Uterus (tissue), 4 donors: ENCODE measurements around the gene BICDL1. TPM values are rescaled to one million over a fixed set of nuclear protein-coding genes. Genes with fewer than 3 reads are reported as not detected.

Experiments
- DNase-seq, 2 donors: peaks; one replicate each; pipeline ENCODE4 v3.0.0-alpha.2; 2019 to 2020
- H3K27ac ChIP-seq, 2 donors: fragments of 200-600 bp; sonication (generic); 1 replicate in 1 of 2; 2 replicates in 1 of 2; pipeline ENCODE4 v1.5.1; 2016 to 2018
- H3K27me3 ChIP-seq, 2 donors: fragments of 200-600 bp; sonication (generic); one replicate each; pipeline ENCODE4 v1.5.1; 2018 to 2019; ENCODE audit warnings: control low read depth in 1 of 2
- H3K36me3 ChIP-seq, 2 donors: fragments of 200-600 bp; sonication (generic); one replicate each; pipeline ENCODE4 v1.5.1; 2019; ENCODE audit warnings: control low read depth in 1 of 2
- H3K4me1 ChIP-seq, 2 donors: fragments of 200-600 bp; sonication (generic); one replicate each; pipeline ENCODE4 v1.5.1; 2018 to 2019; ENCODE audit warnings: control low read depth in 1 of 2
- H3K4me3 ChIP-seq, 2 donors: fragments of 200-600 bp; sonication (generic); 1 replicate in 1 of 2; 2 replicates in 1 of 2; pipeline ENCODE4 v1.5.1; 2018 to 2019; ENCODE audit warnings: mild to moderate bottlenecking in 1 of 2
- H3K9me3 ChIP-seq, 2 donors: fragments of 200-600 bp; sonication (generic); one replicate each; pipeline ENCODE4 v1.5.1; 2019; ENCODE audit warnings: control low read depth in 1 of 2
- CTCF ChIP-seq, 4 experiments: fragments of 200-600 bp in 2 of 4; fragments of 450-650 bp in 2 of 4; sonication (generic) in 2 of 4; IDR thresholded peaks; one replicate each; pipeline ENCODE4 v1.5.1; 2016 to 2019; ENCODE audit warnings: antibody characterized with exemption in 4 of 4, mild to moderate bottlenecking in 2 of 4, moderate library complexity in 1 of 4
- POLR2A ChIP-seq, 2 donors: fragments of 450-650 bp; IDR thresholded peaks; one replicate each; pipeline ENCODE4 v1.6.1; 2016; ENCODE audit warnings: antibody characterized with exemption in 2 of 2, mild to moderate bottlenecking in 1 of 2, moderate library complexity in 1 of 2
- intact Hi-C: fragments of 100-400 bp; cut with DNase I; formaldehyde crosslinking; loops from one replicate; pipeline ENCODE4 v1.15.1; 2023; ENCODE audit warnings: low total_unique reads
- total RNA-seq, 4 donors: library from RNA; depleted of rRNA in 3 of 4; stranded (reverse); fragments of >200 nt in 3 of 4; gene quantifications; one replicate each; pipeline versions ENCODE4 v1.1.0 to v1.2.4, GENCODE V29; 2014 to 2023
- donor health status: DM: yes; HTN: yes; CAD: no.

BICDL1 gene
- total RNA-seq, 4 donors from 2014 or later: 1.8 to 2.2 TPM; not detected in 2

DNA sequence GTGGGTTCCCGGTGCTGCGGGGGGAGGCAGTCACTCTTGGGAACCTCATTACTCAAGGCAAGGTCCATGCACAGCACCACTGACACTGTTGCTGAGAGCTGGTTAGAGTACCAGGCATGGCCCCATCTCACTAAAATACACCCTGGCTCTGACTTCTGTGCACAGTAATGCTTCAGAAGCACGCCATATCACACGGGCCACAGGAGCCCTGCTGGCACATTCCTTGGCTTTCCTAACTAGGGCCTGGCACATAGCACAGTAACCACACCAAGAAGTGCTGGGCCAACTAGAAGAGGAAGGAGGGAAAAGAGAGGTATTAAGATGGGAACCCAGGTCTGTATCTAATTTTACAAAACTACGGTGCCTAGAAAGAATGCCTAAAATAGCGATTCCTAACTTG lies 141.0 kb downstream of the BICDL1 start:
- H3K4me1 ChIP-seq: no peaks in the 10 kb centered on the region
- H3K27me3 ChIP-seq: no peaks in the 10 kb centered on the region
- intact Hi-C loops: no loop called here
- no peak overlapping the region for H3K27ac ChIP-seq
- H3K4me3 ChIP-seq: no peak overlapping the region
- TF ChIP-seq POLR2A (IDR thresholded peaks at IDR 0.05) (no peak), CTCF (IDR thresholded peaks at IDR 0.05) (no peak)
- no peaks in the 10 kb centered on the region for H3K36me3 ChIP-seq
- H3K9me3 ChIP-seq: no peaks in the 10 kb centered on the region
- no peak for DNase-seq

GRCh38 chr12:120131116-120131515 lies 142.1 kb downstream of the BICDL1 start:
- Histone ChIP-seq H3K27me3 (no peaks in the 10 kb centered on the region), H3K27ac (no peak overlapping the region), H3K9me3 (no peaks in the 10 kb centered on the region), H3K4me3 (no peak overlapping the region), H3K36me3 (no peaks in the 10 kb centered on the region), H3K4me1 (no peaks in the 10 kb centered on the region)
- no peak for TF ChIP-seq CTCF (IDR thresholded peaks at IDR 0.05)
- TF ChIP-seq POLR2A (IDR thresholded peaks at IDR 0.05): no peak
- intact Hi-C loops: no loop called here
- DNase-seq: no peak

DNA sequence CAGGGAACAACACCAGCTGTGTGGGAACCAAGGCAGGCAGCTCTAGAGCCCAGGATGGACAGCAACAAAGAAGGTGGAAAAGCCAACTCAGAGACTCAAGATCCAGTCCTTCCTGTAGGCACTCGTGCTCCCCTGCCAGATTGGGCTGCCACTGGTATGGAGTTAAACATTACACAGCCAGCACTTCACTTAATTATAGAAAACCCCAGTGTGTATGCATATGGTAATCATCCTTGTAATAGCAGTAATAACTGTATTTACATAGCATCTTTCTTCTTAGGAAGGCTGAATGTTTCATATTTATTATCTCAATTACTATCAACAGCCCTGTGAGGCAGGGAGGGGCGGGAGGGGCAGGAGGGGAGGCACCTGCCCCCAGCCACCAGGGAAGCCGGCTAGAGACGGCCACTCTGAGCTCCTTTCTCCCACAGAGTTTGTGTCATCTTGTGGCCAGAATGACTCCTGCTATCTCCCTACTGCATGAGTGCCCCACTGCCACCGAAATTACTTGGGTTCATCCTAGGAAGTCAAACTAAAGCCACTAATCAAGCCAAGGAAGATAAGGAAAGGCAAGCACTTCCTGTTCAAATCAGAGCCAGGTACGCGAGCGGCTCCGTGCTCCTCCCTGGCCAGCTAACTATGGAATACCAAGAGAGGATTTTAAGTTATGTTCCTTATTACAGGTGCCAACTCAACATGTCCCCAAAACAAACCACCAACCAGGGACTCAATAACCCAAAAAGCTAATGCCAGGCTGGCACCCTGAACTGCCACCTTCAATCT lies 143.2 kb downstream of the BICDL1 start:
- no peaks in the 10 kb centered on the region for H3K9me3 ChIP-seq
- TF ChIP-seq POLR2A (IDR thresholded peaks at IDR 0.05): no peak
- no peak overlapping the region for H3K4me3 ChIP-seq
- intact Hi-C loops: no loop called here
- H3K36me3 ChIP-seq: no peaks in the 10 kb centered on the region
- no peak overlapping the region for H3K27ac ChIP-seq
- no peak for DNase-seq
- no peaks in the 10 kb centered on the region for H3K4me1 ChIP-seq
- H3K27me3 ChIP-seq: no peaks in the 10 kb centered on the region

DNA sequence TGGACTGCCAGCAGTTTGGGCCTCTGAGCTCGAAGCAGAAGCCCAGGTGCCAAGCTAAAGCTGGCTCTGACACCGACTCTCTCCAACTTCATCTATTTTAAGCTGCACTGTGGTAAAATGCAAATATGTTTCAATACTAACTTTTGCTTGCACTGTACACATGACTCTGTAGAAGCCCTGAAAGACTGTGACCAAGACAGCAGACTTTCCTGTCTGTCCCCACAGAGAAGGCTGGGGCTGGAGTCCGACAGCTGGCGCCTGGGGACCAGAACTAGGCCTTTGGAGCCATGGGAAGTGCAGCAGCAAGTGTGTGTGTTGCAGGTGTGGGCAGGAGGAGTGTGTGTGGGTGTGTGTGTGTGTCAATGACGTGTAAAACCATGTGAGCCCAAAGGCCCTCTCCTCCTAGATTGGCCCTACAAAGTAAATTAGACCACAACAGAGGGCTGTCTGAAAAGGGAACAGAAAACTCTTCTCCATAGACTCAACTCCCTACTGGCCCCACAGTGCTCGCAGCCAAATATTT lies 143.9 kb downstream of the BICDL1 start:
- intact Hi-C loops: no loop called here
- H3K27me3 ChIP-seq: no peaks in the 10 kb centered on the region
- H3K36me3 ChIP-seq: no peaks in the 10 kb centered on the region

GRCh38 chr12:120134307-120134980 lies 145.4 kb downstream of the BICDL1 start:
- H3K4me3 ChIP-seq: no peak overlapping the region

More for the DNA sequence above, 143.9 kb downstream of the BICDL1 start:
- Histone ChIP-seq H3K27ac (no peak overlapping the region), H3K4me3 (no peak overlapping the region), H3K4me1 (no peaks in the 10 kb centered on the region), H3K9me3 (no peaks in the 10 kb centered on the region)
- DNase-seq: no peak
- TF ChIP-seq CTCF (IDR thresholded peaks at IDR 0.05) (no peak), POLR2A (IDR thresholded peaks at IDR 0.05) (no peak)

More at GRCh38 chr12:120134307-120134980, 145.4 kb downstream of the BICDL1 start:
- no peak for DNase-seq
- H3K27ac ChIP-seq: no peak overlapping the region
- TF ChIP-seq CTCF (IDR thresholded peaks at IDR 0.05): no peak
- TF ChIP-seq POLR2A (IDR thresholded peaks at IDR 0.05): no peak
- no peaks in the 10 kb centered on the region for H3K36me3 ChIP-seq
- no peaks in the 10 kb centered on the region for H3K27me3 ChIP-seq
- H3K4me1 ChIP-seq: no peaks in the 10 kb centered on the region
- intact Hi-C loops: no loop called here
- H3K9me3 ChIP-seq: no peaks in the 10 kb centered on the region
